DOHH2 (cell line): ENCODE data around the gene ZNF860.

Experiments
- CTCF ChIP-seq: fragments of 200-600 bp; sonication (generic); IDR thresholded peaks from one replicate; pipeline ENCODE4 v1.5.1; 2014; ENCODE audit warnings: antibody characterized with exemption, mild to moderate bottlenecking, low read depth, low read length; ENCODE audit not compliant: poor library complexity, severe bottlenecking
- EZH2phosphoT487 ChIP-seq: fragments of 200-600 bp; sonication (generic); IDR thresholded peaks from 2 replicates; pipeline ENCODE4 v1.6.1; 2017; ENCODE audit warnings: borderline replicate concordance, mild to moderate bottlenecking, antibody characterized with exemption, low read length, moderate library complexity, mixed read lengths

- TF ChIP-seq CTCF (no peak), EZH2phosphoT487 (no peak)
Observed at GRCh38 chr3:31958701-31959152, 22.8 kb upstream of the ZNF860 start.
